GM23338 (cell line): ENCODE measurements around the gene CCDC59. TPM values are rescaled to one million over a fixed set of nuclear protein-coding genes. Genes with fewer than 3 reads are reported as not detected.

ENCODE experiments used
- ATAC-seq: fragments of 200-7000 bp; cut with Tn5 transposase; 3 replicates; pipeline ENCODE4 v1.9.1; 2020
- DNase-seq: peaks from one replicate; pipeline ENCODE4 v3.0.0-alpha.2; 2015; ENCODE audit warnings: low spot score
- H2AFZ ChIP-seq: fragments of 200-600 bp; sonication (generic); 2 replicates; pipeline ENCODE4 v1.8.0; 2016; ENCODE audit warnings: antibody characterized with exemption, mild to moderate bottlenecking, moderate library complexity
- H3F3A ChIP-seq: fragments of 200-600 bp; sonication (generic); replicated peaks from 2 replicates; pipeline ENCODE4 v1.8.0; 2017; ENCODE audit warnings: antibody characterized with exemption, mixed run types, low read depth
- H3K27ac ChIP-seq: fragments of 200-600 bp; sonication (generic); 2 replicates; pipeline ENCODE4 v1.6.1; 2016; ENCODE audit warnings: low read depth
- H3K27me3 ChIP-seq: fragments of 200-600 bp; sonication (generic); 2 replicates; pipeline ENCODE4 v1.8.0; 2016; ENCODE audit warnings: mild to moderate bottlenecking, mixed run types, moderate library complexity; ENCODE audit not compliant: insufficient read depth
- H3K36me3 ChIP-seq: fragments of 200-600 bp; sonication (generic); 2 replicates; pipeline ENCODE4 v1.8.0; 2016; ENCODE audit warnings: mild to moderate bottlenecking; ENCODE audit not compliant: insufficient read depth
- H3K4me1 ChIP-seq: fragments of 200-600 bp; sonication (generic); 2 replicates; pipeline ENCODE4 v1.8.0; 2016; ENCODE audit warnings: mild to moderate bottlenecking, moderate library complexity; ENCODE audit not compliant: insufficient read depth
- H3K4me2 ChIP-seq: fragments of 200-600 bp; sonication (generic); 2 replicates; pipeline ENCODE4 v1.7.1; 2017; ENCODE audit warnings: mixed run types
- H3K4me3 ChIP-seq: fragments of 200-600 bp; sonication (generic); 2 replicates; pipeline ENCODE4 v1.6.1; 2016; ENCODE audit warnings: mixed run types
- H3K79me2 ChIP-seq: fragments of 200-600 bp; sonication (generic); replicated peaks from 2 replicates; pipeline ENCODE4 v1.8.0; 2017; ENCODE audit warnings: mild to moderate bottlenecking; ENCODE audit not compliant: insufficient read depth
- H3K9me2 ChIP-seq: fragments of 200-600 bp; sonication (generic); 2 replicates; pipeline ENCODE4 v1.8.0; 2017; ENCODE audit not compliant: insufficient read depth
- H4K20me1 ChIP-seq: fragments of 200-600 bp; sonication (generic); replicated peaks from 2 replicates; pipeline ENCODE4 v1.8.0; 2017; ENCODE audit warnings: mild to moderate bottlenecking; ENCODE audit not compliant: insufficient read depth
- H3K27ac Mint-ChIP-seq: 2 replicates; pipeline ENCODE4 v1.8.0; 2020; ENCODE audit warnings: inconsistent platforms, mild to moderate bottlenecking, moderate library complexity, mixed read lengths
- H3K27me3 Mint-ChIP-seq: 3 replicates; pipeline ENCODE4 v1.8.0; 2022; ENCODE audit warnings: low read depth, mild to moderate bottlenecking, moderate library complexity, mixed read lengths, inconsistent platforms; ENCODE audit not compliant: insufficient read depth, poor library complexity
- H3K36me3 Mint-ChIP-seq: 3 replicates; pipeline ENCODE4 v1.8.0; 2021; ENCODE audit warnings: low read depth, mild to moderate bottlenecking, inconsistent platforms, moderate library complexity, mixed read lengths
- H3K4me1 Mint-ChIP-seq: 3 replicates; pipeline ENCODE4 v1.8.0; 2020; ENCODE audit warnings: mild to moderate bottlenecking, inconsistent platforms, mixed read lengths
- H3K4me3 Mint-ChIP-seq: 3 replicates; pipeline ENCODE4 v1.8.0; 2021; ENCODE audit warnings: moderate library complexity, mild to moderate bottlenecking, inconsistent platforms, mixed read lengths
- H3K9me3 Mint-ChIP-seq: 3 replicates; pipeline ENCODE4 v1.8.0; 2020; ENCODE audit warnings: moderate library complexity, mild to moderate bottlenecking, inconsistent platforms, mixed read lengths
- CREB1 ChIP-seq: fragments of 250-450 bp; sonication (Bioruptor Pico); IDR thresholded peaks from 2 replicates; pipeline ENCODE4 v1.5.0; 2020; ENCODE audit warnings: low read depth, mild to moderate bottlenecking, moderate library complexity
- ETS1 ChIP-seq: IDR thresholded peaks from 2 replicates; pipeline ENCODE4 v1.6.1; 2016; ENCODE audit warnings: antibody characterized with exemption
- EZH2 ChIP-seq: fragments of 200-600 bp; sonication (generic); IDR thresholded peaks from one replicate; pipeline ENCODE4 v1.8.0; 2017; ENCODE audit warnings: antibody characterized with exemption, mild to moderate bottlenecking, low read depth; ENCODE audit not compliant: unreplicated experiment
- JUNB ChIP-seq: IDR thresholded peaks from one replicate; pipeline ENCODE4 v1.6.1; 2016; ENCODE audit warnings: antibody characterized with exemption; ENCODE audit not compliant: unreplicated experiment
- NANOG ChIP-seq: IDR thresholded peaks from 2 replicates; pipeline ENCODE4 v1.6.1; 2016; ENCODE audit warnings: antibody characterized with exemption, borderline replicate concordance
- POLR2AphosphoS5 ChIP-seq: IDR thresholded peaks from 2 replicates; pipeline ENCODE4 v1.6.1; 2016; ENCODE audit warnings: antibody characterized with exemption, low read depth
- REST ChIP-seq: IDR thresholded peaks from one replicate; pipeline ENCODE4 v1.6.1; 2018; ENCODE audit warnings: antibody characterized with exemption; ENCODE audit not compliant: unreplicated experiment
- STAT1 ChIP-seq: IDR thresholded peaks from one replicate; pipeline ENCODE4 v1.6.1; 2016; ENCODE audit warnings: antibody characterized with exemption; ENCODE audit not compliant: unreplicated experiment
- ZNF114 ChIP-seq: fragments of 250-450 bp; sonication (Bioruptor Pico); IDR thresholded peaks from 2 replicates; pipeline ENCODE4 v1.5.0; 2020; ENCODE audit warnings: mild to moderate bottlenecking, moderate library complexity
- ZNF331 ChIP-seq: fragments of 250-450 bp; sonication (Bioruptor Pico); IDR thresholded peaks from 2 replicates; pipeline ENCODE4 v1.5.0; 2020; ENCODE audit warnings: low read depth, mild to moderate bottlenecking, moderate library complexity
- ZNF462 ChIP-seq: fragments of 250-450 bp; sonication (Bioruptor Pico); IDR thresholded peaks from 2 replicates; pipeline ENCODE4 v1.5.0; 2020; ENCODE audit warnings: mild to moderate bottlenecking, moderate library complexity
- polyA plus RNA-seq: library from polyadenylated mRNA; unstranded; fragments of >200 nt; fragmentation: Nextera tagmentation; extraction: Ambion mirVana; gene quantifications from 2 replicates; pipeline ENCODE4 v1.2.1, GENCODE V29; 2016
- total RNA-seq: library from RNA; depleted of rRNA; stranded (reverse); fragments of >200 nt; shearing (Covaris generic); gene quantifications from 2 replicates; pipeline ENCODE4 v1.2.3, GENCODE V29; 2014

The CCDC59 gene
- total and polyA plus RNA-seq, 2 experiments from 2014 or later = 52.2 to 197 TPM

DNA sequence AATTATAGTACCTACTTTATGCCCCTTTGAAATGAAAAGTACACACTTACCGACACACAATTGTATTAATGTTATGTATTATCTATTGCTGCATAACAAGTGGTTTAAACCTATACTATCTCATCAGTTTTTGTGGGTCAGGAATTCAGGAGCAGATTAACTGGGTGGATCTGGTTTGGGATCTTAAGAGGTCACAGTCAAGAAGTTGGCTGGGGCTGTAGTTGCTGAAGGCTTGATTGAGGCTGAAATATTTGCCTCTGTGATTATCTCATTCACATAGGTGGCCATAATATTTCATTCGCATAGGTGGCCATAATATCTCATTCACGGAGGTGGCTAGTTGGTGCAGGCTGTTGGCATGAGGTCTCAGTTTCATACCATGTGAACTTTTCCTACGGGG lies 5.8 kb upstream of the CCDC59 start (continued):
- no peak for TF ChIP-seq REST
- no peak for TF ChIP-seq JUNB
- no peak for TF ChIP-seq ZNF331
- no peak for TF ChIP-seq ETS1

- Mint-ChIP-seq H3K4me1 (peaks cover 28% of the 10 kb centered on the region; the same call in 2 of the 3 replicates), H3K9me3 (no peaks in the 10 kb centered on the region; the same call in 2 of the 3 replicates), H3K36me3 (peaks cover 27% of the 10 kb centered on the region), H3K27ac (no peak overlapping the region), H3K27me3 (peaks cover 7% of the 10 kb centered on the region), H3K4me3 (no peak overlapping the region)
- ATAC-seq (no peak), DNase-seq (peak; percentile 15)
- Histone ChIP-seq H2AFZ (no peak overlapping the region), H3K4me2 (no peak overlapping the region), H3K79me2 (peaks cover 83% of the 10 kb centered on the region), H4K20me1 (no peaks in the 10 kb centered on the region), H3K36me3 (no peaks in the 10 kb centered on the region; the same call in 1 of the 2 replicates), H3K9me2 (no peaks in the 10 kb centered on the region), H3K4me3 (no peak overlapping the region), H3K27me3 (no peaks in the 10 kb centered on the region), H3K4me1 (peaks cover 18% of the 10 kb centered on the region), H3K27ac (no peak overlapping the region), H3F3A (no peaks in the 10 kb centered on the region)
- TF ChIP-seq POLR2AphosphoS5 = no peak
- no peak for TF ChIP-seq REST
- TF ChIP-seq ZNF331 = no peak
- no peak for TF ChIP-seq EZH2
- TF ChIP-seq CREB1 (CRISPR knock-in tag) = no peak
- no peak for TF ChIP-seq NANOG
- TF ChIP-seq ZNF114 (CRISPR knock-in tag) = no peak
- no peak for TF ChIP-seq JUNB
- no peak for TF ChIP-seq ZNF462 (CRISPR knock-in tag)
- TF ChIP-seq STAT1 = no peak
Measured at GRCh38 chr12:82361461-82361915, 3.3 kb upstream of the CCDC59 start.
